ENCODE measurements around the gene LYL1.

DNA sequence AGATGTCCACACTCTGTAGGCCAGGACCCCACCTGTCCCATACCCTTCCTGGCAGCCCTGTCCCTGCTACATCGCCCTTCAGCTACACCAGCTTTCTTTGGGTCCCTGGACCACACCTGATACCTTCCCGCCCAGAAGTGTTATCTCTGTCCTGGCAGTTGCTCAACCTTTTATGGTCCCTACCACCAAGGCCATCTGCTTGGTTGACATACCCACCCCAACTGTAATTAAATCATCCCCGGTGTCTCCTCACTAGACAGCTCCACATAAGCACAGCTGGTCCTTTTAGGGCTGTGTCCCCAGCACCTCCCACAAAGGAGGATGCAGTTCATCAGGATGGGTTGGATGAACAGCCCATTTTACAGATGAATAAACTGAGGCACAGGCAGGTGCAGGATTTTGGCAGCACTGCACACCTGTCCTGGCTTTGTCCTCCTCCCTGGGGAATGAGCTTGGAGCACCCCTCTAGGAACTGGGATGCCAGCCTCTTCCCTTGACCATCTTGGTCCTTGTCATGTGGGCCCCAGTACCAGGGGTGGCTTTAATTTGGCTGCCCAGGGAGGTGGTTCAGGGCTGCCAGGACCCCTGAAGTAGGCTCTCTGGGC, 28.3 kb upstream of the LYL1 start:
- TF ChIP-seq, protein P1, sequence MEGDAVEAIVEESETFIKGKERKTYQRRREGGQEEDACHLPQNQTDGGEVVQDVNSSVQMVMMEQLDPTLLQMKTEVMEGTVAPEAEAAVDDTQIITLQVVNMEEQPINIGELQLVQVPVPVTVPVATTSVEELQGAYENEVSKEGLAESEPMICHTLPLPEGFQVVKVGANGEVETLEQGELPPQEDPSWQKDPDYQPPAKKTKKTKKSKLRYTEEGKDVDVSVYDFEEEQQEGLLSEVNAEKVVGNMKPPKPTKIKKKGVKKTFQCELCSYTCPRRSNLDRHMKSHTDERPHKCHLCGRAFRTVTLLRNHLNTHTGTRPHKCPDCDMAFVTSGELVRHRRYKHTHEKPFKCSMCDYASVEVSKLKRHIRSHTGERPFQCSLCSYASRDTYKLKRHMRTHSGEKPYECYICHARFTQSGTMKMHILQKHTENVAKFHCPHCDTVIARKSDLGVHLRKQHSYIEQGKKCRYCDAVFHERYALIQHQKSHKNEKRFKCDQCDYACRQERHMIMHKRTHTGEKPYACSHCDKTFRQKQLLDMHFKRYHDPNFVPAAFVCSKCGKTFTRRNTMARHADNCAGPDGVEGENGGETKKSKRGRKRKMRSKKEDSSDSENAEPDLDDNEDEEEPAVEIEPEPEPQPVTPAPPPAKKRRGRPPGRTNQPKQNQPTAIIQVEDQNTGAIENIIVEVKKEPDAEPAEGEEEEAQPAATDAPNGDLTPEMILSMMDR (IDR thresholded peaks at IDR 0.05; ENCODE audit: insufficient read depth, low read length), result no peak
- no peak for TF ChIP-seq POLR2AphosphoS5 (IDR thresholded peaks at IDR 0.05; ENCODE audit: low read depth)

Data from HL-60 (cell line).